Ishikawa (cell line): Measurements from ENCODE around the gene EPM2A.

Experiments
- EP300 ChIP-seq: IDR thresholded peaks from 2 replicates; pipeline ENCODE4 v1.6.1; 2012; ENCODE audit warnings: borderline replicate concordance
- TAF1 ChIP-seq: IDR thresholded peaks from 2 replicates; pipeline ENCODE4 v1.6.1; 2012; ENCODE audit warnings: low read depth, mild to moderate bottlenecking
- YY1 ChIP-seq: IDR thresholded peaks from 2 replicates; pipeline ENCODE4 v1.6.1; 2012; ENCODE audit warnings: low read depth

DNA sequence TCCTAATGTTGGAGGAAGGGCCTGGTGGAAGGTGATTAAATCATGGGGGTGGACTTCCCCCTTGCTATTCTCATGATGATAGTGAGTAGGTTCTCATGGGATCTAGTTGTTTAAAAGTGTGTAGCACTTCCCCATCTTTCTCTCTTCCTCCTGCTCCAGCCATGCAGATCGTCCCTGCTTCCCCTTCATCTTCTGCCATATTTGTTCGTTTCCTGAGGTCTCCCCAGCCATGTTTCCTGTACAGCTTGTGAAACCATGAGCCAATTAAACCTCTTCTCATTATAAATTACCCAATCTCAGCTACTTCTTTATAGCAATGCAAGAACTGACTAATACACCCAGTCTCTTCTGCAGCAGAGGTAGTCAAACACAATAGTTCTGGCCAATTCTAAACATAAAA, 5.4 kb downstream of the EPM2A start:
- TF ChIP-seq EP300: no peak
- TF ChIP-seq TAF1: no peak
- TF ChIP-seq YY1: no peak
